ENCODE data around the gene ZCCHC13. TPM values are rescaled to one million over a fixed set of nuclear protein-coding genes. Genes with fewer than 3 reads are reported as not detected.

Gene ZCCHC13
- total and polyA plus RNA-seq, 4 donors, result not detected

GRCh38 chrX:74280759-74281158, 23.2 kb upstream of the ZCCHC13 start (continued):
- TF ChIP-seq CTCF (IDR thresholded peaks at IDR 0.05; ENCODE audit: low read depth, low read length, missing input control), result no peak
- TF ChIP-seq SP1 (IDR thresholded peaks at IDR 0.05), result no peak
- no peak for TF ChIP-seq YY1 (IDR thresholded peaks at IDR 0.05)
- TF ChIP-seq MAX (IDR thresholded peaks at IDR 0.05), result no peak
- TF ChIP-seq, protein P1, sequence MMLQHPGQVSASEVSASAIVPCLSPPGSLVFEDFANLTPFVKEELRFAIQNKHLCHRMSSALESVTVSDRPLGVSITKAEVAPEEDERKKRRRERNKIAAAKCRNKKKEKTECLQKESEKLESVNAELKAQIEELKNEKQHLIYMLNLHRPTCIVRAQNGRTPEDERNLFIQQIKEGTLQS (IDR thresholded peaks at IDR 0.05), result no peak

GRCh38 chrX:74284391-74284952, 19.5 kb upstream of the ZCCHC13 start:
- peaks cover 2 to 15% (median 11%) of the 10 kb centered on the region in 4 donors for H3K36me3 ChIP-seq (ENCODE audit: control insufficient read depth in 4 of 4, insufficient read depth in 3 of 4, low read depth in 1 of 4, low read length in 3 of 4)
- TF ChIP-seq FOXA2 (IDR thresholded peaks at IDR 0.05) (no peak), REST (IDR thresholded peaks at IDR 0.05) (no peak), GABPA (IDR thresholded peaks at IDR 0.05 in 1 of 2, conservative IDR thresholded peaks at IDR 0.05 in 1 of 2) (no peak), YY1 (IDR thresholded peaks at IDR 0.05) (no peak), SP1 (IDR thresholded peaks at IDR 0.05) (no peak), MAX (IDR thresholded peaks at IDR 0.05) (no peak), EGR1 (IDR thresholded peaks at IDR 0.05; ENCODE audit: low read depth in 2 of 2) (no peak), TAF1 (conservative IDR thresholded peaks at IDR 0.05) (no peak), CTCF (IDR thresholded peaks at IDR 0.05; ENCODE audit: low read depth, low read length, missing input control) (no peak), HNF4G (IDR thresholded peaks at IDR 0.05) (no peak), FOXA1 (IDR thresholded peaks at IDR 0.05) (no peak), NR2F2 (IDR thresholded peaks at IDR 0.05) (no peak), JUND (IDR thresholded peaks at IDR 0.05) (no peak), RXRA (IDR thresholded peaks at IDR 0.05) (no peak), HNF4A (conservative IDR thresholded peaks at IDR 0.05) (no peak)
- TF ChIP-seq, protein P1 (IDR thresholded peaks at IDR 0.05), result no peak
- TF ChIP-seq, protein P2, sequence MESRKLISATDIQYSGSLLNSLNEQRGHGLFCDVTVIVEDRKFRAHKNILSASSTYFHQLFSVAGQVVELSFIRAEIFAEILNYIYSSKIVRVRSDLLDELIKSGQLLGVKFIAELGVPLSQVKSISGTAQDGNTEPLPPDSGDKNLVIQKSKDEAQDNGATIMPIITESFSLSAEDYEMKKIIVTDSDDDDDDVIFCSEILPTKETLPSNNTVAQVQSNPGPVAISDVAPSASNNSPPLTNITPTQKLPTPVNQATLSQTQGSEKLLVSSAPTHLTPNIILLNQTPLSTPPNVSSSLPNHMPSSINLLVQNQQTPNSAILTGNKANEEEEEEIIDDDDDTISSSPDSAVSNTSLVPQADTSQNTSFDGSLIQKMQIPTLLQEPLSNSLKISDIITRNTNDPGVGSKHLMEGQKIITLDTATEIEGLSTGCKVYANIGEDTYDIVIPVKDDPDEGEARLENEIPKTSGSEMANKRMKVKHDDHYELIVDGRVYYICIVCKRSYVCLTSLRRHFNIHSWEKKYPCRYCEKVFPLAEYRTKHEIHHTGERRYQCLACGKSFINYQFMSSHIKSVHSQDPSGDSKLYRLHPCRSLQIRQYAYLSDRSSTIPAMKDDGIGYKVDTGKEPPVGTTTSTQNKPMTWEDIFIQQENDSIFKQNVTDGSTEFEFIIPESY (IDR thresholded peaks at IDR 0.05), result no peak
- DNase-seq (ENCODE audit: low spot score), result no peak
- H3K9ac ChIP-seq (ENCODE audit: low read depth in 1 of 2, low read length in 2 of 2), result no peak overlapping the region
- WGBS, result 43% methylated on average over 1 of the region's 1 CpG
- peaks cover 0 to 7% (median 5%) of the 10 kb centered on the region in 4 donors for H3K4me1 ChIP-seq (ENCODE audit: control insufficient read depth in 4 of 4, insufficient read depth in 4 of 4, low read length in 3 of 4)
- no peaks in the 10 kb centered on the region for H3K27me3 ChIP-seq (ENCODE audit: control insufficient read depth in 4 of 4, insufficient read depth in 4 of 4, low read length in 3 of 4)
- H3K9me3 ChIP-seq (ENCODE audit: control insufficient read depth in 4 of 4, low read length in 3 of 4), result no peaks in the 10 kb centered on the region
- no peak overlapping the region for H3K27ac ChIP-seq (ENCODE audit: low read depth in 1 of 2, low read length in 2 of 2)
- no peak overlapping the region for H3K4me3 ChIP-seq (ENCODE audit: low read depth in 1 of 3, low read length in 3 of 3)
